Stomach (tissue), 4 donors: ENCODE results near the gene PSIP1.

ENCODE experiments used
- POLR2A ChIP-seq, 4 donors: fragments of 450-650 bp; IDR thresholded peaks; one replicate each; pipeline ENCODE4 v1.6.1; 2016; ENCODE audit warnings: antibody characterized with exemption in 4 of 4, control low read depth in 2 of 4, mild to moderate bottlenecking in 1 of 4, moderate library complexity in 1 of 4
- TF ChIP-seq, protein P1 (sequence below), 7 experiments: fragments of 450-650 bp in 4 of 7; fragments of 200-600 bp in 3 of 7; sonication (generic) in 3 of 7; IDR thresholded peaks; one replicate each; pipeline ENCODE4 v1.5.1; 2016 to 2019; ENCODE audit warnings: antibody characterized with exemption in 7 of 7, control low read depth in 2 of 7, mild to moderate bottlenecking in 1 of 7

DNA sequence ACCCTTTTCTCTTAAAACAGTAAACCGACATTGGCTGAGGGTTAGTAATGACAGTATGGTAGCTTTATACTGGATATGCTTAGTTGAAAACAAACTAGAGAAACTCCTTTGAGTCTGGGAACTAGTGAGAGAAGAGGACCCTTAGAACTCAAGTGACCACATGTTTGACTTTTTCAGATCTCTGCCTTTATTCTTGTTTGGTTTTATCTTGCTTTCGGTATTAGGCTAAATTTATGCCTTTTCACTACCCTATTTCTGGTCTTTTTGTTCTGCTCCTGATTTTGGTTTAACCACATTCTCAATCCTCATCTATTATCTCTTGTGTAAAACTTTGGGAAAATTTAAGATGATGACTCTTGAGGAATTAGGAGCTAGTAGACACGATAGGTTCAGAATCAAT is 77.1 kb downstream of the PSIP1 start:
- TF ChIP-seq, protein P1, sequence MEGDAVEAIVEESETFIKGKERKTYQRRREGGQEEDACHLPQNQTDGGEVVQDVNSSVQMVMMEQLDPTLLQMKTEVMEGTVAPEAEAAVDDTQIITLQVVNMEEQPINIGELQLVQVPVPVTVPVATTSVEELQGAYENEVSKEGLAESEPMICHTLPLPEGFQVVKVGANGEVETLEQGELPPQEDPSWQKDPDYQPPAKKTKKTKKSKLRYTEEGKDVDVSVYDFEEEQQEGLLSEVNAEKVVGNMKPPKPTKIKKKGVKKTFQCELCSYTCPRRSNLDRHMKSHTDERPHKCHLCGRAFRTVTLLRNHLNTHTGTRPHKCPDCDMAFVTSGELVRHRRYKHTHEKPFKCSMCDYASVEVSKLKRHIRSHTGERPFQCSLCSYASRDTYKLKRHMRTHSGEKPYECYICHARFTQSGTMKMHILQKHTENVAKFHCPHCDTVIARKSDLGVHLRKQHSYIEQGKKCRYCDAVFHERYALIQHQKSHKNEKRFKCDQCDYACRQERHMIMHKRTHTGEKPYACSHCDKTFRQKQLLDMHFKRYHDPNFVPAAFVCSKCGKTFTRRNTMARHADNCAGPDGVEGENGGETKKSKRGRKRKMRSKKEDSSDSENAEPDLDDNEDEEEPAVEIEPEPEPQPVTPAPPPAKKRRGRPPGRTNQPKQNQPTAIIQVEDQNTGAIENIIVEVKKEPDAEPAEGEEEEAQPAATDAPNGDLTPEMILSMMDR (IDR thresholded peaks at IDR 0.05), result no peak
- no peak for TF ChIP-seq POLR2A (IDR thresholded peaks at IDR 0.05)
